B cell (primary cell): Measurements from ENCODE around the gene CROCC. TPM values are rescaled to one million over a fixed set of nuclear protein-coding genes. Genes with fewer than 3 reads are reported as not detected.

Experiments used
- ATAC-seq: fragments of 200-7000 bp; cut with Tn5 transposase; one replicate; pipeline ENCODE4 v1.10.0; 2021; ENCODE audit warnings: low read depth, mild to moderate bottlenecking, moderate number of reproducible peaks, moderate library complexity
- CTCF ChIA-PET: fragments of 350-600 bp; sonication (Branson Sonifier 250); formaldehyde crosslinking; loops from one replicate; lab custom pipeline; 2021; ENCODE audit warnings: antibody characterized with exemption, inconsistent platforms; lab: Charles Lee
- POLR2A ChIA-PET: fragments of 350-600 bp; sonication (Branson Sonifier 250); formaldehyde crosslinking; loops from one replicate; lab custom pipeline; 2021; ENCODE audit warnings: antibody characterized with exemption; lab: Charles Lee
- DNase-seq: peaks from one replicate; pipeline ENCODE4 v3.0.0; 2013
- H2AFZ ChIP-seq: 2 replicates; pipeline ENCODE4 v1.6.1; 2012; ENCODE audit warnings: mild to moderate bottlenecking, low read depth, low read length; ENCODE audit not compliant: insufficient read depth, poor library complexity, severe bottlenecking
- H3K27ac ChIP-seq, 2 donors: 1 replicate in 1 of 2; 2 replicates in 1 of 2; pipeline ENCODE4 v1.5.1; 2012 to 2013; ENCODE audit warnings: low read length in 2 of 2, mild to moderate bottlenecking in 2 of 2, moderate library complexity in 1 of 2
- H3K27me3 ChIP-seq, 4 experiments: fragments of 200-600 bp in 1 of 4; sonication (generic) in 1 of 4; replicated peaks in 1 of 4; 1 replicate in 2 of 4; 2 replicates in 2 of 4; pipeline versions ENCODE4 v1.6.1 to v1.7.0; 2013 to 2016; ENCODE audit warnings: low read length in 3 of 4, mild to moderate bottlenecking in 2 of 4, mixed read lengths in 1 of 4, moderate library complexity in 1 of 4; ENCODE audit not compliant: insufficient read depth in 4 of 4, control insufficient read depth in 3 of 4; ENCODE audit errors: control extremely low read depth in 1 of 4
- H3K36me3 ChIP-seq, 2 experiments: replicated peaks in 1 of 2; 1 replicate in 1 of 2; 2 replicates in 1 of 2; pipeline versions ENCODE4 v1.6.1 to v1.7.1; 2013; ENCODE audit warnings: low read length in 1 of 2; ENCODE audit not compliant: insufficient read depth in 2 of 2, control insufficient read depth in 1 of 2; ENCODE audit errors: control extremely low read depth in 1 of 2, extremely low read depth in 1 of 2
- H3K4me1 ChIP-seq, 2 donors: fragments of 200-600 bp in 1 of 2; sonication (generic) in 1 of 2; 1 replicate in 1 of 2; 2 replicates in 1 of 2; pipeline versions ENCODE4 v1.5.1 to v1.6.1; 2013 to 2017; ENCODE audit warnings: low read length in 2 of 2; ENCODE audit not compliant: control insufficient read depth in 2 of 2, insufficient read depth in 2 of 2
- H3K4me2 ChIP-seq: replicated peaks from 2 replicates; pipeline ENCODE3; 2012; ENCODE audit warnings: mild to moderate bottlenecking, low read depth, low read length; ENCODE audit not compliant: poor library complexity, severe bottlenecking
- H3K4me3 ChIP-seq, 5 experiments: fragments of 200-600 bp in 1 of 5; sonication (generic) in 1 of 5; 1 replicate in 3 of 5; 2 replicates in 2 of 5; pipeline versions ENCODE4 v1.5.1 to v1.7.0; 2011 to 2016; ENCODE audit warnings: low read length in 4 of 5, mild to moderate bottlenecking in 4 of 5, low read depth in 2 of 5, control low read depth in 1 of 5, moderate library complexity in 1 of 5; ENCODE audit not compliant: insufficient read depth in 1 of 5; ENCODE audit errors: control extremely low read depth in 1 of 5, extremely low read depth in 1 of 5
- H3K79me2 ChIP-seq: fragments of 200-600 bp; sonication (generic); one replicate; pipeline ENCODE4 v1.6.0; 2016; ENCODE audit warnings: low read length; ENCODE audit not compliant: control insufficient read depth, insufficient read depth
- H3K9ac ChIP-seq: fragments of 200-600 bp; sonication (generic); 2 replicates; pipeline ENCODE4 v1.6.1; 2017; ENCODE audit warnings: mild to moderate bottlenecking, low read length, moderate library complexity
- H3K9me3 ChIP-seq, 3 donors: one replicate each; pipeline versions ENCODE4 v1.6.1 to v1.7.1; 2013; ENCODE audit warnings: low read length in 2 of 3; ENCODE audit not compliant: control insufficient read depth in 2 of 3, insufficient read depth in 1 of 3; ENCODE audit errors: control extremely low read depth in 1 of 3
- H4K20me1 ChIP-seq: 2 replicates; pipeline ENCODE4 v1.6.0; 2012; ENCODE audit warnings: mild to moderate bottlenecking, low read length; ENCODE audit not compliant: insufficient read depth, control insufficient read depth, poor library complexity, severe bottlenecking
- H3K27ac Mint-ChIP-seq: one replicate; pipeline ENCODE4 v1.8.0; 2021; ENCODE audit warnings: mixed read lengths
- H3K27me3 Mint-ChIP-seq: one replicate; pipeline ENCODE4 v1.8.0; 2021; ENCODE audit warnings: mixed read lengths
- H3K4me1 Mint-ChIP-seq: one replicate; pipeline ENCODE4 v1.8.0; 2021; ENCODE audit warnings: mixed read lengths
- H3K4me3 Mint-ChIP-seq: one replicate; pipeline ENCODE4 v1.8.0; 2021; ENCODE audit warnings: mixed read lengths
- H3K9me3 Mint-ChIP-seq: one replicate; pipeline ENCODE4 v1.8.0; 2022; ENCODE audit warnings: mixed read lengths; ENCODE audit not compliant: insufficient read depth
- EZH2 ChIP-seq: IDR thresholded peaks from 2 replicates; pipeline ENCODE4 v1.6.1; 2012; ENCODE audit warnings: borderline replicate concordance, low read depth, mild to moderate bottlenecking, moderate library complexity, low read length; ENCODE audit not compliant: insufficient read depth, poor library complexity, severe bottlenecking
- WGBS: methylation state at CpG from one replicate; pipeline ENCODE4 v1.1.5; 2013; ENCODE audit warnings: missing lambda C conversion rate; ENCODE audit not compliant: insufficient coverage; 5-methylcytosine and 5-hydroxymethylcytosine counted together
- intact Hi-C: fragments of 100-400 bp; cut with micrococcal nuclease; formaldehyde crosslinking; loops from one replicate; pipeline ENCODE4 v1.10.0; 2022
- polyA plus RNA-seq: library from polyadenylated mRNA; depleted of rRNA; stranded (reverse); fragments of >200 nt; gene quantifications from 2 replicates; pipeline ENCODE4 v1.2.3, GENCODE V29; 2012
- total RNA-seq, 2 donors: library from RNA; stranded (reverse); fragments of 120-200 nt in 1 of 2; gene quantifications; 1 replicate in 1 of 2; 2 replicates in 1 of 2; pipeline versions ENCODE4 v1.2.3 to v1.2.4, GENCODE V29; 2013 to 2022
- TF ChIP-seq, protein P1 (sequence below): fragments of 200-600 bp; IDR thresholded peaks from one replicate; pipeline ENCODE4 v1.8.0; 2022; ENCODE audit warnings: antibody characterized with exemption, mild to moderate bottlenecking

Gene CROCC
- total and polyA plus RNA-seq, 2 donors (not counting 1 experiment from before 2014, with no cell fraction given): 66.2 to 120 TPM

DNA sequence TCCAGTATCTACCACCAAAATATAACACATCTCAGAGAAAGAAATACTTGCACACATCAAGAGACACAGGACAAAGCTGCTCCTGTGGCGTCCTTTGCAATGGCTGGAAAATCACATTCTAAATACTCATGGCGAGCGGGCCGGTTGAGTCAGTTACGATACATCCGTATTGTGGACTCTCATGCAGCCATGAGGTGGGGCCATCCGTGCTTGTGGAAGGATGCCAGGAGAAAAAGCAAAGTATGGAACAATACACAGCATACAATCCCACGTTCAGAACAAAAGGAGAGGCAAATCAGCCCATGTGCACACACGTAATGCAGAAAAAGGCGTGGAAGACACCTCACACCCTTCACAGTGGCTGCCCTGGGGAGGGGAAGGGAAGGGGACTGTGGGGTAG lies 76.9 kb downstream of the CROCC start:
- H3K4me2 ChIP-seq: no peak overlapping the region
- CTCF ChIA-PET: no interaction called here
- intact Hi-C loops: no loop called here
- Mint-ChIP-seq H3K27ac (no peak overlapping the region), H3K4me1 (no peaks in the 10 kb centered on the region), H3K9me3 (no peaks in the 10 kb centered on the region), H3K27me3 (no peaks in the 10 kb centered on the region), H3K4me3 (no peak overlapping the region)
- H3K27ac ChIP-seq: no peak overlapping the region
- H3K27me3 ChIP-seq: no peaks in the 10 kb centered on the region
- H3K4me1 ChIP-seq: no peaks in the 10 kb centered on the region
- ATAC-seq (no peak), DNase-seq (no peak)
- H3K4me3 ChIP-seq: no peak overlapping the region
- no peak overlapping the region for H3K9ac ChIP-seq
- TF ChIP-seq, protein P1, sequence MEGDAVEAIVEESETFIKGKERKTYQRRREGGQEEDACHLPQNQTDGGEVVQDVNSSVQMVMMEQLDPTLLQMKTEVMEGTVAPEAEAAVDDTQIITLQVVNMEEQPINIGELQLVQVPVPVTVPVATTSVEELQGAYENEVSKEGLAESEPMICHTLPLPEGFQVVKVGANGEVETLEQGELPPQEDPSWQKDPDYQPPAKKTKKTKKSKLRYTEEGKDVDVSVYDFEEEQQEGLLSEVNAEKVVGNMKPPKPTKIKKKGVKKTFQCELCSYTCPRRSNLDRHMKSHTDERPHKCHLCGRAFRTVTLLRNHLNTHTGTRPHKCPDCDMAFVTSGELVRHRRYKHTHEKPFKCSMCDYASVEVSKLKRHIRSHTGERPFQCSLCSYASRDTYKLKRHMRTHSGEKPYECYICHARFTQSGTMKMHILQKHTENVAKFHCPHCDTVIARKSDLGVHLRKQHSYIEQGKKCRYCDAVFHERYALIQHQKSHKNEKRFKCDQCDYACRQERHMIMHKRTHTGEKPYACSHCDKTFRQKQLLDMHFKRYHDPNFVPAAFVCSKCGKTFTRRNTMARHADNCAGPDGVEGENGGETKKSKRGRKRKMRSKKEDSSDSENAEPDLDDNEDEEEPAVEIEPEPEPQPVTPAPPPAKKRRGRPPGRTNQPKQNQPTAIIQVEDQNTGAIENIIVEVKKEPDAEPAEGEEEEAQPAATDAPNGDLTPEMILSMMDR: no peak
- TF ChIP-seq EZH2: no peak
- WGBS: 90% methylated on average over 2 of the region's 10 CpGs
- POLR2A ChIA-PET: interaction anchor here (0.6 kb wide), 1 partner anchor 31 kb away, joined by 4 read pairs; no protein-coding TSS in a partner anchor
- H3K36me3 ChIP-seq: peaks cover 9 to 24% of the 10 kb centered on the region in 2 experiments
- H3K9me3 ChIP-seq: no peaks in the 10 kb centered on the region
- H4K20me1 ChIP-seq: no peaks in the 10 kb centered on the region
- H2AFZ ChIP-seq: no peak overlapping the region
- no peaks in the 10 kb centered on the region for H3K79me2 ChIP-seq

DNA sequence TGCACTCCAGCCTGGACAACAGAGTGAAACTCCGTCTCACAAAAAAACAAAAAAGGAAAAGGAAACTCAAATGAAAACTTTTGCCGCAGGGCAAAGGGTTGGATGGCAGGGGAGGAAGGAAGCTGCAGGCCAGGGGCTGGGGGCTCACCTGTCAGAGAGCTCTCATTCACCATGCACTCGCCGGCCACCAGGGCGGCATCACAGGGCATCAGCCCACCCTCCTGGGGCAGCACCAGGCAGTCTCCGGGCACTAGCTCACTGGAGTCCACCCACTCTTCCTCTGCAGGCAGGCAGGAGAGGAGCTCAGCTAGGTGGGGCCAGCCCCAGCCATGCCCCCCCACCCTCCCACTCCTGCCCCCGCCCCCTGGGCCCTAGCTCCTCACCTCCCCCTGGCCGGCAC lies 78.1 kb downstream of the CROCC start:
- H3K4me2 ChIP-seq: no peak overlapping the region
- Mint-ChIP-seq H3K27ac (no peak overlapping the region), H3K4me1 (no peaks in the 10 kb centered on the region), H3K9me3 (no peaks in the 10 kb centered on the region), H3K4me3 (no peak overlapping the region), H3K27me3 (no peaks in the 10 kb centered on the region)
- no peaks in the 10 kb centered on the region for H3K27me3 ChIP-seq
- H4K20me1 ChIP-seq: no peaks in the 10 kb centered on the region
- no peak overlapping the region for H2AFZ ChIP-seq
- no peaks in the 10 kb centered on the region for H3K4me1 ChIP-seq
- ChIA-PET POLR2A (no interaction called here), CTCF (no interaction called here)
- peaks cover 9 to 31% of the 10 kb centered on the region in 2 experiments for H3K36me3 ChIP-seq
- H3K79me2 ChIP-seq: no peaks in the 10 kb centered on the region
- no peak overlapping the region for H3K4me3 ChIP-seq
- no peak for TF ChIP-seq EZH2
- TF ChIP-seq, protein P1: no peak
- 98% methylated on average over 6 of the region's 8 CpGs for WGBS
- no peaks in the 10 kb centered on the region for H3K9me3 ChIP-seq
- H3K27ac ChIP-seq: no peak overlapping the region
- H3K9ac ChIP-seq: no peak overlapping the region
- ATAC-seq (no peak), DNase-seq (no peak)
- intact Hi-C loops: no loop called here
